ENCODE data around the gene ACKR2. TPM values are rescaled to one million over a fixed set of nuclear protein-coding genes. Genes with fewer than 3 reads are reported as not detected.

Gene ACKR2
- total and polyA plus RNA-seq, 2 of the 13 experiments (the other 11 are each of a cell fraction or from before 2014, with no cell fraction given), result 1.1 to 1.9 TPM

GRCh38 chr3:42844815-42845214, 35.6 kb downstream of the ACKR2 start (continued):
- TF ChIP-seq ZBTB20 (CRISPR knock-in tag; IDR thresholded peaks at IDR 0.05; ENCODE audit: borderline replicate concordance, low read depth) (no peak), MLX (CRISPR knock-in tag; IDR thresholded peaks at IDR 0.05) (no peak), ZNF567 (CRISPR knock-in tag; IDR thresholded peaks at IDR 0.05; ENCODE audit: borderline replicate concordance) (no peak), ZFP36 (IDR thresholded peaks at IDR 0.05; ENCODE audit: borderline replicate concordance, low read depth, low read length, partially characterized antibody) (no peak), ZNF691 (CRISPR knock-in tag; IDR thresholded peaks at IDR 0.05; ENCODE audit: borderline replicate concordance, low read depth) (no peak), MEIS2 (CRISPR knock-in tag; IDR thresholded peaks at IDR 0.05) (no peak), RFXANK (CRISPR knock-in tag; IDR thresholded peaks at IDR 0.05) (no peak), NFATC3 (CRISPR knock-in tag; IDR thresholded peaks at IDR 0.05) (no peak), SRSF9 (IDR thresholded peaks at IDR 0.05; ENCODE audit: borderline replicate concordance, insufficient read depth, low read depth, low read length, poor library complexity, severe bottlenecking) (no peak), CHD4 (IDR thresholded peaks at IDR 0.05; ENCODE audit: borderline replicate concordance, low read length) (no peak), GATAD1 (CRISPR knock-in tag; IDR thresholded peaks at IDR 0.05) (no peak), GLMP (CRISPR knock-in tag; IDR thresholded peaks at IDR 0.05; ENCODE audit: borderline replicate concordance) (no peak), HCFC1 (IDR thresholded peaks at IDR 0.05; ENCODE audit: low read depth, low read length) (no peak), ZNF574 (CRISPR knock-in tag; IDR thresholded peaks at IDR 0.05) (no peak), HNF1A (IDR thresholded peaks at IDR 0.05; ENCODE audit: low read depth) (no peak), HNF1A (CRISPR knock-in tag; IDR thresholded peaks at IDR 0.05; ENCODE audit: borderline replicate concordance) (no peak)
